HCT116 (cell line): ENCODE results near the gene RCSD1. TPM values are rescaled to one million over a fixed set of nuclear protein-coding genes. Genes with fewer than 3 reads are reported as not detected.

Source experiments
- ATAC-seq: fragments of 200-7000 bp; cut with Tn5 transposase; 2 replicates; pipeline ENCODE4 v1.9.1; 2020; ENCODE audit warnings: mild to moderate bottlenecking, moderate library complexity
- BruUV-seq: library from RNA; stranded (reverse); fragments of 400-500 nt; replicated peaks from 2 replicates; lab custom pipeline; 2021; lab: Mats Ljungman, UMichigan
- CTCF ChIA-PET: fragments of 300-600 bp; sonication (Branson Sonifier 250); formaldehyde crosslinking; loops from one replicate; lab custom pipeline; 2021; ENCODE audit warnings: antibody characterized with exemption; lab: Charles Lee
- POLR2A ChIA-PET: fragments of 300-600, 350-600 bp; sonication (Branson Sonifier 250); formaldehyde crosslinking; loops from one replicate; lab custom pipeline; 2021; ENCODE audit warnings: antibody characterized with exemption; lab: Charles Lee
- RAD21 ChIA-PET, 2 experiments: fragments of 300-600 bp; sonication (Branson Sonifier 250); formaldehyde crosslinking; loops; one replicate each; lab custom pipeline; 2023; ENCODE audit warnings: low total read pairs in 2 of 2; ENCODE audit not compliant: uncharacterized antibody in 2 of 2, unreplicated experiment in 2 of 2, low non-redundant PET in 1 of 2; lab: Charles Lee
- DNase-seq: peaks from one replicate; pipeline ENCODE4 v3.0.0-alpha.2; 2010; ENCODE audit warnings: low read depth, low spot score
- H2AFZ ChIP-seq: fragments of 200-600 bp; shearing (Covaris generic), sonication (generic); 2 replicates; pipeline ENCODE4 v1.6.1; 2017; ENCODE audit warnings: low read depth, mixed run types, mixed read lengths, antibody characterized with exemption, low read length; ENCODE audit not compliant: poor library complexity, severe bottlenecking
- H3K27ac ChIP-seq: 2 replicates; pipeline ENCODE4 v1.5.1; 2012; ENCODE audit warnings: low read depth, low read length
- H3K27me3 ChIP-seq: fragments of 200-600 bp; sonication (generic); 2 replicates; pipeline ENCODE4 v1.6.1; 2016; ENCODE audit warnings: mixed run types, low read length, mixed read lengths; ENCODE audit not compliant: insufficient read depth
- H3K36me3 ChIP-seq, 2 experiments: fragments of 200-500 bp in 1 of 2; fragments of 200-600 bp in 1 of 2; sonication (Bioruptor generic) in 1 of 2; sonication (generic) in 1 of 2; 2 replicates each; pipeline versions ENCODE4 v1.5.1 to v1.6.1; 2014 to 2016; ENCODE audit warnings: low read length in 2 of 2, inconsistent platforms in 1 of 2, mixed read lengths in 1 of 2, mixed run types in 1 of 2; ENCODE audit not compliant: insufficient read depth in 2 of 2, control insufficient read depth in 1 of 2
- H3K4me1 ChIP-seq, 2 experiments: fragments of 200-600 bp in 1 of 2; sonication (generic) in 1 of 2; 2 replicates each; pipeline versions ENCODE4 v1.5.1 to v1.6.1; 2012 to 2017; ENCODE audit warnings: low read length in 2 of 2, inconsistent platforms in 1 of 2, mild to moderate bottlenecking in 1 of 2, mixed read lengths in 1 of 2, mixed run types in 1 of 2, moderate library complexity in 1 of 2; ENCODE audit not compliant: insufficient read depth in 2 of 2, control insufficient read depth in 1 of 2
- H3K4me2 ChIP-seq: fragments of 200-600 bp; sonication (generic); 2 replicates; pipeline ENCODE4 v1.6.1; 2017; ENCODE audit warnings: mixed run types, low read length, mixed read lengths
- H3K4me3 ChIP-seq, 2 experiments: fragments of 200-600 bp in 1 of 2; sonication (generic) in 1 of 2; replicated peaks in 1 of 2; 2 replicates each; pipeline ENCODE4 v1.5.1; 2011 to 2016; ENCODE audit warnings: low read length in 2 of 2, control low read depth in 1 of 2, low read depth in 1 of 2, mild to moderate bottlenecking in 1 of 2, mixed read lengths in 1 of 2, mixed run types in 1 of 2
- H3K79me2 ChIP-seq: fragments of 200-600 bp; sonication (generic); 2 replicates; pipeline ENCODE4 v1.6.1; 2017; ENCODE audit warnings: mild to moderate bottlenecking, mixed run types, low read length, moderate library complexity, mixed read lengths; ENCODE audit not compliant: insufficient read depth
- H3K9ac ChIP-seq: fragments of 200-600 bp; sonication (generic); 2 replicates; pipeline ENCODE4 v1.6.1; 2016; ENCODE audit warnings: low read length, mixed read lengths
- H3K9me2 ChIP-seq: fragments of 200-600 bp; sonication (generic), shearing (Covaris generic); 2 replicates; pipeline ENCODE4 v1.6.1; 2017; ENCODE audit warnings: mixed run types, mild to moderate bottlenecking, moderate library complexity; ENCODE audit not compliant: insufficient read depth
- H3K9me3 ChIP-seq, 2 experiments: fragments of 200-500 bp in 1 of 2; fragments of 200-600 bp in 1 of 2; sonication (Bioruptor generic) in 1 of 2; sonication (generic) in 1 of 2; 2 replicates each; pipeline ENCODE4 v1.6.1; 2014 to 2017; ENCODE audit warnings: low read length in 2 of 2, mixed read lengths in 2 of 2, inconsistent platforms in 1 of 2, low read depth in 1 of 2, mild to moderate bottlenecking in 1 of 2, mixed run types in 1 of 2, moderate library complexity in 1 of 2; ENCODE audit not compliant: control insufficient read depth in 1 of 2, insufficient read depth in 1 of 2
- H4K20me1 ChIP-seq: fragments of 200-600 bp; sonication (generic), shearing (Covaris generic); 2 replicates; pipeline ENCODE4 v1.6.1; 2017; ENCODE audit warnings: mixed run types, mild to moderate bottlenecking, moderate library complexity; ENCODE audit not compliant: insufficient read depth
- ATF3 ChIP-seq: IDR thresholded peaks from 2 replicates; pipeline ENCODE4 v1.6.1; 2012
- ELF1 ChIP-seq: IDR thresholded peaks from 2 replicates; pipeline ENCODE4 v1.6.1; 2012; ENCODE audit warnings: low read depth, borderline replicate concordance
- EZH2 ChIP-seq: fragments of 200-600 bp; sonication (generic); IDR thresholded peaks from 2 replicates; pipeline ENCODE4 v1.6.1; 2017; ENCODE audit warnings: antibody characterized with exemption, mixed run types
- MAX ChIP-seq: IDR thresholded peaks from 2 replicates; pipeline ENCODE4 v1.6.1; 2012
- POLR2A ChIP-seq: IDR thresholded peaks from 2 replicates; pipeline ENCODE4 v1.7.0; 2011; ENCODE audit warnings: borderline replicate concordance; ENCODE audit not compliant: insufficient read depth, insufficient read length; ENCODE audit errors: extremely low read depth
- TCF7L2 ChIP-seq: IDR thresholded peaks from 2 replicates; pipeline ENCODE4 v1.7.0; 2011; ENCODE audit warnings: borderline replicate concordance, inconsistent platforms; ENCODE audit not compliant: insufficient read depth, insufficient read length; ENCODE audit errors: extremely low read depth
- intact Hi-C: fragments of 100-400 bp; cut with micrococcal nuclease; formaldehyde crosslinking; loops from 2 replicates; pipeline ENCODE4 v1.10.0; 2022
- total RNA-seq: library from RNA; stranded (reverse); gene quantifications from one replicate; pipeline ENCODE4 v1.2.1, GENCODE V29; 2021; ENCODE audit not compliant: unreplicated experiment

The RCSD1 gene
- total RNA-seq, 1 experiment from 2014 or later, result 0.15 TPM

- Histone ChIP-seq H3K9me2 (no peaks in the 10 kb centered on the region), H3K27me3 (no peaks in the 10 kb centered on the region), H3K4me2 (no peak overlapping the region), H3K9me3 (no peaks in the 10 kb centered on the region), H3K79me2 (no peaks in the 10 kb centered on the region), H3K4me3 (no peak overlapping the region), H3K4me1 (no peaks in the 10 kb centered on the region), H3K9ac (no peak overlapping the region), H2AFZ (no peak overlapping the region), H4K20me1 (no peaks in the 10 kb centered on the region), H3K36me3 (no peaks in the 10 kb centered on the region), H3K27ac (no peak overlapping the region)
- BruUV-seq, result no TSS peak
- POLR2A ChIA-PET, result no interaction called here
- no peak for TF ChIP-seq EZH2
- DNase-seq (no peak), ATAC-seq (no peak)
- CTCF ChIA-PET, result no interaction called here
- intact Hi-C loops, result no loop called here
- RAD21 ChIA-PET, result no interaction called here
Observed at GRCh38 chr1:167592475-167592874, 37.6 kb upstream of the RCSD1 start.

GRCh38 chr1:167593860-167594259 lies 36.2 kb upstream of the RCSD1 start:
- Histone ChIP-seq H3K79me2 (no peaks in the 10 kb centered on the region), H3K27ac (no peak overlapping the region), H3K27me3 (no peaks in the 10 kb centered on the region), H4K20me1 (no peaks in the 10 kb centered on the region), H3K4me1 (no peaks in the 10 kb centered on the region), H3K9me2 (no peaks in the 10 kb centered on the region), H3K4me2 (no peak overlapping the region), H3K9ac (no peak overlapping the region), H3K4me3 (no peak overlapping the region), H3K36me3 (no peaks in the 10 kb centered on the region), H2AFZ (no peak overlapping the region), H3K9me3 (no peaks in the 10 kb centered on the region)
- intact Hi-C loops, result no loop called here
- POLR2A ChIA-PET, result no interaction called here
- TF ChIP-seq ELF1 (no peak), TCF7L2 (no peak), POLR2A (no peak), ATF3 (no peak), MAX (no peak)
- CTCF ChIA-PET, result no interaction called here
- DNase-seq (no peak), ATAC-seq (no peak)
- BruUV-seq, result no TSS peak
- RAD21 ChIA-PET, result no interaction called here
